Endometrial microvascular endothelial cells (primary cell): ENCODE data around the gene CAMKMT. TPM values are rescaled to one million over a fixed set of nuclear protein-coding genes. Genes with fewer than 3 reads are reported as not detected.
"Not testable (repeated sequence)": the region's sequence is repeated elsewhere in the genome, so short reads cannot be mapped to it uniquely, and the experiment has no call there.

Experiments used
- in situ Hi-C: cut with HindIII; loops from 2 replicates; pipeline ENCODE4 v1.10.0; 2017; ENCODE audit warnings: low sequenced_read_pairs, low pct_unique_long_range_greater_than_20kb; ENCODE audit errors: inconsistent ontology term
- total RNA-seq: library from RNA; depleted of rRNA; stranded (reverse); fragments of >200 nt; gene quantifications from one replicate; pipeline ENCODE4 v1.2.3, GENCODE V29; 2015; ENCODE audit errors: inconsistent ontology term

The CAMKMT gene
- total RNA-seq, 1 donor from 2014 or later, result 7.2 TPM

DNA sequence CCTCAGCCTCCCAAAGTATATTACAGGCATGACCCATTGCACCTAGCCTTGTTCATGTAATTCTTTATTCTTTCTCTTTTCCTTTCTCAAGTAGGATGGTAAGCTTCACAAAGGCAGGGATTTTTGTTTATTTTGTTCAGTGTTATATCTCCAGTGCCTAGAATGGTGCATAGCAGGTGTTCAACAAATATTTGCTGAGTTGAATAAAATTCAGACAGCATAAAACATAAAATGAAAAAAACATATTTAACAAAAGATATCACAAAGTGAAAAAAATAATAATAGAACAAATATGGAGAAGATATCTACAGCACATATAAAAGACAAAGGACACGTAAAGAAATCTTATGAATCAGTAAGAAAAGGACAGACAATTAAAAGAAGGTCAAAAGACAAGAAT lies 9.2 kb upstream of the CAMKMT start:
- in situ Hi-C loops, result no loop called here

GRCh38 chr2:44354761-44355160 lies 7.0 kb upstream of the CAMKMT start:
- in situ Hi-C loops, result no loop called here

DNA sequence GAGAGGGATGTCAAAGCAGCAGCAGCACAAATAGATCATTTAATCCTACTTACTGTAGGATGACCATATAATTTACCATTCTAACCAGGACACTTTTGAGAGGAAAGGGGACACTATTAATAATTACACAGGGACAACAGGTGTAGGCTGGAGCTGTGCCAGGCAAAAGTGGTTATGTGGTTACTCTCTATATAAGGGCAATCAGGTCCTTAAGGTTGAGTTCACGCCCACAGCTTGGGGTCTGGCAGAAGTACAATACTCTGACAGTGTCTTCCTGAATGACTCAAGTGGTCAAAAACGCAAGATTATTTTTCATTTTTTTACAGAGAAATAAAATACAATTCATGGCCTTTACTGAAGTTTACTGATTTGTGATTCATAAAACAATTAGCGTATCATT lies 3.2 kb upstream of the CAMKMT start:
- in situ Hi-C loops, result no loop called here

DNA sequence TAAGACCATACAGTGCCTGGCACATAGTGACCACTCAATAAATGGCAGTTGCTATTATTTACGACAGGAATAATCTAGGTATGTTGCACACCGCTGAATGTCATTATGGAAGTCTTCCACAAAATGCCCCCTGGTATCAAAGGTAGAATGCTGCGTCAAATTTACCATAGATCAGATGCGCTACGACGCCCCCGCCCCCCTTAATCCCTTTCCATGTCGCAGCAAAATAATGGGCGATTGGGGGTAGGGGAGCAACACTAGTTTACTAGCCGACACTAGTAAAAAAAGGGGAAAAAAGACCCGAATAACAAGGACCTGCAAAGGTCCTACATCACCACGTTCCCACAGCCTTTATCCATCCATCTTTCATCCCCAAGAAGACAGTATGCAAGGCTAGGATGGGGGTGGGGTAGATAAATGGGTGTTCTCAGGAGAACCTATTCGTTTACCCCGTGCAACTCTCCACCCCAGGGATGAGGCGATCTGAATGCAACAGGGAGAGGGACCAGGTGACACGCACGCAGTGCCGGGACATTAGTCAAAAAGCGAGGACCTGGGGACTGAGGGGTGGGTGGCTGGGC lies 908 bp upstream of the CAMKMT start:
- in situ Hi-C loops, result no loop called here

DNA sequence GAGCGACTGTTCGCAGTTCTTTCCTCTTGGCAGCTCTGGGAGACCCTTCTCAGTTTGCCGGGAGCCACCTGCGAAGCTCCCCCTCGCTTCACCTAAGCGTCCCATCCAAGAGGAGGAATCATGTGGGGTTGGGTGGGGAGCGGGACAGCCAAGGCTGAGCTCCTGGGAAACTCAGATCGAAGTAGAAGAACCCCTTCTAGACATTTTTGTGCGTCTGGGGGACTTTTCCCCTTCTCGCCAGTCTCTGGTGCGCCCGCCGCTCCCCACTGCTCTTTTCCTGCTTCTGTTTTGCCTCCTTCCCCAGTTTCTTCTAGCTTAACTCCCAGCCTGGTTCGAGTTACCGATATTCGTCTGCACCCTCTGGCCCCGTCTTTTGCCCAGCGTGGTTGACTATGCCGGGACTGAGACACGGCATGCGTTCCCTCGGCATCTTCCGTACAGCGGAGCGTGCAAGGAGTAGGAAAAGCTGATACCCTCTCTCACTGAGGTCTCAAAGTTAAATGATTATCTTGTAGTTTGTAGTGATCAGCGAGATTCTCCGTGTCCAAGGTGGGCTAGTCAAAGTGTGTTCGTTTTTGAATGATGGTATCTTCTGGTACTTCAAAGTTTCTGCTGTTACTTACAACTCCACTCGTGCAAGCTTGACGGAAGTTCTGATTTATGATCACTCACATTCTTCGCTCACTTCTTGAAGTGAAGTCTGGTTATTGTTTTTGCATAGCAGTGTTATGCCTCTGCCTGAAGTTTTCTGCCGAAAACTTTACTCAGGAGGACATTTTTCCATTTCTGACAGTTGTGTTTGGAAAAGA lies 664 bp downstream of the CAMKMT start:
- in situ Hi-C loops, result no loop called here

GRCh38 chr2:44364604-44365003 lies 2.9 kb downstream of the CAMKMT start:
- in situ Hi-C loops, result no loop called here

- in situ Hi-C loops, result no loop called here
These were observed 5.8 kb downstream of the CAMKMT start for GRCh38 chr2:44367591-44367990.

DNA sequence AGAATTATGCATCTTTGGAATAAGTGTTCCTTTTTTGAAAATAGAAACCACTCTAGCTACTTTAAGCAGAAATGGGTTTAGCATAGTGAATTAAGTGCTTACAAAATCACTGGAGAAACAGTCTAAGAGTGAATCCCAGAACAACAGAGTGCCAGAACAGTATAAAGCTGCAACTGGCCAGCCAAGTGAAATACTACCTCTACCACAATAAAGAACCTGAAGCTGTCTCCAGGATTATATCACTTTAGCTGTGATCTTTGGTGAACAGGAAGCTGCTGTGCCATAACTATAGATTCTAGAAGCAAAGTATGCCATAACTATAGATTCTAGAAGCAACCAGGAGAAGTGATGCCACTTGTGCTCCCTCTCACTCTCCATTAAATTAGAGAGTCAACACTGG lies 7.6 kb downstream of the CAMKMT start:
- in situ Hi-C loops, result no loop called here

DNA sequence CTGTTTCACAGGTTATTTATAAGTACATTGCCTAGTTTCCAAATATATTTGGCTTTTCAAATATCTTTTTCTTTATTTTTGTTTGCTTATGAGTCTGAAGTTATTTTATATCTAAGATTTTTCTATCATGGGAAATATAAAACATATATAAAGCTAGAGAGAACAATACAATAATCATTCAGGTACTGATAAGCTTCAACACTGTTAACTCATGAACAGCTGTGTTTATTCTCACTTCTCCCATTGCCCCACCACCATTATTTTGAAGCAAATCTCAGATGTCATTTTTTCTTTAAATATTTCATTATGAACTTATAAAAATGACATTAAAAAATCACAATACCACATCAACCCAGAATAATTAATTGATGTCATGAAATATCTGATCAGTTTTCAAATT lies 9.7 kb downstream of the CAMKMT start:
- in situ Hi-C loops, result no loop called here

DNA sequence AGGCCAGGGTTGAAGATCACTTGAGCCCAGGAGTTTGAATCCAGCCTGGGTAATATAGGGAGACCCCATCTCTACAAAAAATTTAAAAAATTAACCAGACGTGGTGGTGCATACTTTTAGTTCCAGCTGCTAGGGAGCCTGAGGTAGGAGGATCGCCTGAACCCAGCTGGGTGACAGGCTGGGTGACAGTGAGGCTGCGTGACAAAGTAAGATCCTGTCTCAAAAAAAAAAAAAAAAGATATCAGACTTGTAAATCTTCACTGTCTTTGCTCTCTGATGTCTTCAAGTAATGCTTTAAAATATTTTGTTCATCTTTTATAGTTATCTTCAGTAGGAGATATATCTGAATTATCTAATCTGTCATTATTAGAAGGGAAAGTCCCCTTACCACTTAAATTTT lies 10.5 kb downstream of the CAMKMT start:
- in situ Hi-C loops, result no loop called here

GRCh38 chr2:44377486-44377885 lies 15.7 kb downstream of the CAMKMT start:
- in situ Hi-C loops, result no loop called here

DNA sequence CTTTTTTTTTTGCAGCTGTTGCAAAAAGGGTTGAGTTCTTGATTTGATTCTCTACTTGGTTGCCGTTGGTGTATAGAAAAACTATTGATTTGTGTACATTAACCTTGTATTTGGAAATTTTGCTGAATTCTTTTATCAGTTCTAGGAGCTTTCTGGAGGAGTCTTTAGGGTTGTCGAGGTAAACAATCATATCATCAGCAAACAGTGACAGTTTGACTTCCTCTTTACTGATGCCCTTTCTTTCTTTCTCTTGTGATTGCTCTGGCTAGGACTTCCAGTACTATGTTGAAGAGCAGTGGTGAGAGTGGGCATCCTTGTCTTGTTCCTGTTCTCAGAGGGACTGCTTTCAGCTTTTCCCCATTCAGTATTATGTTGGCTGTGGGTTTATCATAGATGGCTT lies 23.5 kb downstream of the CAMKMT start:
- in situ Hi-C loops, result not testable (repeated sequence)

DNA sequence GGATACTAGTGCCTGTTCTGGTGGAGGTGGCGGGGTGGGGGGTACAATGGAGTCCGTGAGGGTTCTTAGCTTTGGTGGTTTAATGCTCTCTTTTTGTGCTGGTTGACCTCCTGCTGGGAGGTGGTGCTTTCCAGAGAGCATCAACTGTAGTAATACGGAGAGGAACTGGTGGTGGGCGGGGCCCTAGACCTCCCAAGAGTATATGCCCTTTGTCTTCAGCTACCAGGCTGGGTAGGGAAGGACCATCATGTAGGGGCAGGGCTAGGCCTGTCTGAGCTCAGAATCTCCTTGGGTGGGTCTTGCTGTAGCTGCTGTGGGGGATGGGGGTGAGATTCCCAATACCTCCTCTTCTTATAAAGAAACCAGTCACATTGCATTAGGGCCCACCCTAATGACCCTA lies 27.1 kb downstream of the CAMKMT start:
- in situ Hi-C loops, result no loop called here

- in situ Hi-C loops, result no loop called here
These were observed 28.1 kb downstream of the CAMKMT start for GRCh38 chr2:44389895-44390294.

DNA sequence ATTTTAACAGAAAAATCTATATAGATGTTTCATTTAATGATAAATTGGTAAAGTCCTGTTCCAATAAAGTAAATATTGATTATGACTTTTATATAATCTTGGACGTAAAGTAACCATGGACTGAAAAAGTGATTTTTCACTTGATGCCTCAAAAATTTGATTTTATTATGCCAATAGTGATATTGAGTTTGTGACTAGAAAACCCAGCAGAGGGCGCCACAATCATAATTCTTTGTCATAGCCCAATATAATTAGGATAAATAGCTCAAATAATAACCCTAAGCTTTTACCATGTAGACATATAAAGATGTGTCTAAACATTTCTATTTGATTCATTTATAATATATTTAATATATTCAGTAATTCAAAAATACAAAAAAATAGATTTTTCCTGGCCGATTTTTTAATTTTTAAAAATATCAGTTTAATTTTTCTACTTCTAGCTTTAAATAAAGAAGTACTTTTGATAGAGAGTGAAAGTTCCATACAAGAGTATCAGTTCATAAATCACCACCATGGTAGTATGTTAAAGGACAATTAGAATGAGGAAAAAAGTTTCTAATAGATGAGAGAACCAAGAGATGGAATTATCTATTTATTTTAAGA lies 30.7 kb downstream of the CAMKMT start:
- in situ Hi-C loops, result no loop called here

DNA sequence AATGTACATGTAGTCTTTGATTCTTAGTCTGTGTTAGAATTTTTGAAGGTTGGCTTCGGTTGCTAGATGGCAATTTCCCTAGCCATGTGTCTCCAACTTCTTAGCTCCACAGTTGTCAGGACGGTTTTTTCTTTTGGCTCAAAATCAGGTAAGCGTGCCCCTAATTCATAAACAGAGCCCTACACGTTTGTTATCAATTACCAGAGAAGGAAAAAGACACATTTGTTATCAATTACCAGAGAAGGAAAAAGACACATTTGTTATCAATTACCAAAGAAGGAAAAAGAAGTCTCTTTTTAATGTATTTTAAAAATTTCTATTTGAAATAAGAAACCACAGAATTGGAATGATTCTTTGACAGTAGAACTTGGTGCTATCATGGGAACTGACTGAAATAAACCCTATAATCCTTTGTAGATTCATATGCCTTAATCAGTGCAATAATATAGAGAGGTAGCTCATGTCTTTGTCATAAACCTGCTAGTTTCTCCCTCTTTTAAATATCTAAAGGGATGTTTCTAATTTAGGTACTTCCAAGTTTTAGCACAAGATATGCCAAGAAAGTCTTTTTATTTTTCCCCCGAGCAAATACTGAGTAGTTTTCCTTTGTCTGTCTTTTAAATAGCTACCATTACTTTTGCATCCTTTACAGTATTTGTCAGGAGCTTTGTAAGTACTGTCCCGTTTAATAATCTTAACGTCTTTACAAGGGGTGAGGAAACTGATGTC lies 35.9 kb downstream of the CAMKMT start:
- in situ Hi-C loops, result no loop called here

GRCh38 chr2:44398243-44398897 lies 36.6 kb downstream of the CAMKMT start:
- in situ Hi-C loops, result no loop called here

- in situ Hi-C loops, result no loop called here
These were observed 59.0 kb downstream of the CAMKMT start for GRCh38 chr2:44420725-44421124.

DNA sequence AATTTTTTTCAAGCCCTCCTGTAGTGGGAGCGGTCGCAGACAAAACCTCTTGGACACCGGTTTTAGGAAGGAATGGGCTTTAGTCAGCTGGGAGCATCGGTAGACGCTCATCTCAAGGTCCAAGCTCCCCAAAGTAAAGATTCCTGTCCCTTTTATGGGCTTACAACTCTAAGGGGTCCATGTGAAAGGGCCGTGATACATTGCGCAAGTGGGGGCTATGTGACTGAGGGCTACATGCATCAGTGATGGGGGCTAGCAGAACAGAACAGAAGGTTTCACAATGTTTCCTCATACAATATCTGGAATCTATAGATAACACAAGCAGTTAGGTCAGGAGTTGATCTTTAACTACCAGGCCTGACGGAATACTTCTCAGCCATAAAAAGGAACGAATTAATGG lies 62.5 kb downstream of the CAMKMT start:
- in situ Hi-C loops, result no loop called here
